Renal cortex interstitium (tissue), 11 donors: ENCODE data around the gene CASS4. TPM values are rescaled to one million over a fixed set of nuclear protein-coding genes. Genes with fewer than 3 reads are reported as not detected.

Source experiments
- DNase-seq, 11 donors: peaks; one replicate each; pipeline ENCODE4 v3.0.0-alpha.2; 2013; ENCODE audit warnings: low read depth in 9 of 11, low spot score in 4 of 11; ENCODE audit errors: extremely low read depth in 1 of 11
- polyA plus RNA-seq, 3 donors: library from polyadenylated mRNA; unstranded; fragments of 120-200 nt; gene quantifications; one replicate each; pipeline ENCODE4 v1.2.1, GENCODE V29; 2013; ENCODE audit not compliant: insufficient read length in 3 of 3

Gene CASS4
- polyA plus RNA-seq, 3 donors = 2.9 to 3.3 (median 3.1) TPM

DNA sequence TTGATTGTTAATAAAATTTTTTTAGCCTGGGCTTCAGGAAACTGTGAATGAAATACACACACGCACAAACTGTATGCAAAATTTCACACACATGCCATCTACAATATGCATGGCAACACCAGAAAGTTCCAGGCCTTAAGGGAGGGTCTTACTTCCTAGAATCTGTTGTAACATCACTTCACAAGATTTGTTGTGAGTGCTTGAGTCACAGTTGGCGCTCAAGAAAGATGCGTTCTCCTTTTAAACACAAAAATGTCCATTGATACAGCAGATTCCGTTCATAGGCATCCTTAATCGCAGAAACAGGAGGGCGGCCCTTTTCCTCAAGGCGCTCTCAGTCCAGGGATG, 55.9 kb downstream of the CASS4 start:
- no peak for DNase-seq

- DNase-seq = peak; percentile 77 to 93 (median 88)
Measured at GRCh38 chr20:56468316-56469076, 56.4 kb downstream of the CASS4 start, which contains the start of gene RTF2. RTF2 (plus strand) TSS chr20:56468627; CDS start chr20:56468698, 71 bp downstream.

- no peak for DNase-seq
Measured at GRCh38 chr20:56469077-56469449, 57.0 kb downstream of the CASS4 start.

GRCh38 chr20:56483970-56484369, 71.9 kb downstream of the CASS4 start:
- no peak for DNase-seq

DNA sequence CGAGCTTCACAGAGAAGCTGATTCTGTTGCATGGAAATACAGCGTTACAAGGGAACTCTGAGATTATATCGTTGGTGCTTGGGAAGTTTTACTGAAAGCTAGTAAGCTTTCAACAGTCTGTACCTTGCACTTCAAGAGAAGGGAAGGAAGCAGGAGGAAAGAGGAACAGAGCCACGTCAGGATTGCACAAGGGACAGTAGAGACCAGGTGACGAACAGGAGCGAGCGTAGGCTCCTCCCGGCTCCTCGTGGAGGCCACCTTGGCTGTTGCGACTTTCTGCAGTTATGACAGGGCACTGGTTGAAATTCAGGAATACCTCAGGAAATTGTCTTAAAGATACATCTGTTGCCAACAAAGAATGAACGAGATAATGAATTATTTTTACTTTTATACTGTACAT, 75.2 kb downstream of the CASS4 start:
- DNase-seq = no peak

DNA sequence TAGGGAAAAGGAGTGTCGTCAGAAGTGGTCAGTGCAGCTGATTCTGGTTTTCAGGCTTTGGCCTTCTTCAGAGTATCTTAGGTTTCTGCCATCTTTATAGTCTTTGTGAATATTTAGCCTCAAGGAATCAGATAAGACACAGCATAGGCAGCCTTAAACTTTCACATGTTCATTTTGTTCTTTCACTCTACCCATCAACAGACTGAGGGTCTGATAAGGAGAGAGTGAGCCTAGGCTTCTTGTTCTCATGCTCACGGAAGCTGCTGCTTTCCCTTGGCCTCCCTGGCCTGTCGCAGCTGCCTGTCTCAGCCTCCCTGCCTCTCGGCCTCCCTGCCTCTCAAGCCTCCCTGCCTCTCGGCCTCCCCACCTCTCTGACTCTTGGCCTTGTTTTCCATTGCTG, 76.5 kb downstream of the CASS4 start:
- no peak for DNase-seq

GRCh38 chr20:56501116-56501515, 89.1 kb downstream of the CASS4 start:
- DNase-seq = no peak

DNA sequence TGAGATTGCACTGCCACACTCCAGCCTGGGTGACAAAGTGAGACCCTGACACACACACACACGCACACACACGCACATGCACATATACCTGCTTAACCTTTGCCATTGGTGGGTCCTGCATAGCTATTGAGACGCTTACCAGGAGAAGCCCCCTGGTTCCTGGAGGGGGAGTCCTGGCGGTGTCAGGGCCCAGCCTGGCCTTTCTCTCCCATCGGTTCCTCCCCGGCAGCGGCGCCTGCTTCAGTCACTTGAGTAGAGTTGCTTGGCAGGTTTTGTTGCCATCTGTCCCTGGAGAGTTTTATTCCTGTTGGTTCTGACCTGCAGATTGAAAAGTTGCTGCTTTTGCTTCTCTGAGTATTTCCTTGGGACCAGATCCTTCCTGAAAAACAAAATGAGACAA, 91.9 kb downstream of the CASS4 start:
- no peak for DNase-seq

- DNase-seq = no peak
Measured at GRCh38 chr20:56504373-56505005, 92.4 kb downstream of the CASS4 start.

DNA sequence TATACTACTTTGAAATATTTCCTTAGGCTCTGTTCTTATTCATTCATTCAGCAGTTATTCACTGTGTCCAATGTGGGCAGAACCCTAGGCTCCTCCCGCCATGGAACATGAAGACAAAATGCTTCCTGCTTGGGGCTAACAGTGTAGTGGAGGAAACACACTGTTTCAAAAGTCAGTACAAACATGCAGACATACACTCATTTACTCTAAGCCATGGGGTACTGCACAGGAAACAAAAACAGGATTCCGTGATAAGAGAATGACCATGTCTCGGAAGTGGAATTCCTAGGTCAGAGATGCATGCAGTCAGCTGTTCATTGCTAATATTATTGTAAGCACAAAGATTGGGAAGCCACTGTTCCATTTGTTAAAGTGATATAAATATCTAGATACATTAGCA, 94.0 kb downstream of the CASS4 start:
- DNase-seq = no peak

Other genes with a start within 250 kb of the CASS4 start
- gene MC3R, start 163.5 kb upstream of the CASS4 start, polyA plus RNA-seq = not detected
- gene FAM210B, start 53.3 kb upstream of the CASS4 start, polyA plus RNA-seq = 10 to 100 TPM; 35.2 to 45.0 (median 39.5) TPM
- 10 to 100 TPM; 13.5 to 20.0 (median 19.5) TPM for gene AURKA, start 20.0 kb upstream of the CASS4 start, polyA plus RNA-seq
- gene CSTF1, start 19.6 kb upstream of the CASS4 start, polyA plus RNA-seq = 10 to 100 TPM; 42.8 to 49.7 (median 43.6) TPM
- gene RTF2, start 56.4 kb downstream of the CASS4 start, polyA plus RNA-seq = 100 to 1,000 TPM; 122 to 127 (median 127) TPM
- gene FAM209A, start 112.5 kb downstream of the CASS4 start, polyA plus RNA-seq = under 1 TPM in 1 of 3 donors, not detected in 2; 0.32 TPM
- under 1 TPM; 0.29 to 0.37 (median 0.37) TPM for gene FAM209B, start 121.0 kb downstream of the CASS4 start, polyA plus RNA-seq
- gene TFAP2C, start 217.0 kb downstream of the CASS4 start, polyA plus RNA-seq = 1 to 10 TPM in 1 of 3 donors, under 1 TPM in 2; 0.65 to 1.4 (median 0.83) TPM